ENCODE measurements around the gene HOPX. TPM values are rescaled to one million over a fixed set of nuclear protein-coding genes. Genes with fewer than 3 reads are reported as not detected.
"Not testable (repeated sequence)": the region's sequence is repeated elsewhere in the genome, so short reads cannot be mapped to it uniquely, and the experiment has no call there.

The HOPX gene, protein sequence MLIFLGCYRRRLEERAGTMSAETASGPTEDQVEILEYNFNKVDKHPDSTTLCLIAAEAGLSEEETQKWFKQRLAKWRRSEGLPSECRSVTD
- total RNA-seq (2014; rRNA removed; shearing (Covaris generic)) = not detected in 2 replicates
- not detected in 2 replicates for polyA plus RNA-seq (2015; cell fraction: cytosol; rRNA removed)
- polyA plus RNA-seq (2015; cell fraction: nucleus; rRNA removed) = not detected in 2 replicates

DNA sequence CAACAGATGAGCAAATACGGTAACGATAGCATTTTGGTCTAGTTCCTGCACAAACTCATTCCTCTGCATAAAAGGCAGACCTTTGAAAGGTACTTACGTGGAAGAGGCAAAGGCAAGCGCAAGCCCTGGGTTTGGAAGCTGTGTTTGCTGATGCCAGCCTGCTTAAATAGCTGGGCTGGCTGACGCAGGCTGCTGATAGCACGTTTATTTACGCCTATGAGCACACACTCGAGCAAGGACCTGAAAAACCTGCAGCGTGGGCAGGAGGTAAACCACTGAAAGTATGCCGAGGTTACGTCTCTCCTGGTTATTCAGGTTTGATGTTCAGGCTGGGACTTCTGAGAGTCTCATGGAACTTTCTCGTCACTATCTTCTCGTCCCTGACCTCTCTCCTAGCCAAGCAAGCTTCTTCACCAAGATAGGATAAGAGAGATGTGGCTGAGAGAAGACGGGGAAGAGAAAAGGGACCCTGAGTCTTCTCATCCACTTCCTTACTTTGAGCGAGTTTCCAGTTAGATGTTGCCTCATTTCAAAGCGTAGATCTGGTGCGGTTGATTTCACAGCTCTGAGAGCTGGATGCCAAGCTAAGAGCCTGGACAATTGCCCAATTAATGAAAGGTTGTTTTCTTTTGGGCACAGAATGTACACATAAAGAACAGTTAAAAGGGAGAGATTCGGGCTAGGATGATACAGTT lies at the start of gene HOPX:
HOPX (minus strand) TSS at position 139 of the 695 bp plus-strand sequence. CDS start 23,480 bp downstream, outside the sequence.
- DNase-seq (ENCODE audit: low read depth) = no peak

DNA sequence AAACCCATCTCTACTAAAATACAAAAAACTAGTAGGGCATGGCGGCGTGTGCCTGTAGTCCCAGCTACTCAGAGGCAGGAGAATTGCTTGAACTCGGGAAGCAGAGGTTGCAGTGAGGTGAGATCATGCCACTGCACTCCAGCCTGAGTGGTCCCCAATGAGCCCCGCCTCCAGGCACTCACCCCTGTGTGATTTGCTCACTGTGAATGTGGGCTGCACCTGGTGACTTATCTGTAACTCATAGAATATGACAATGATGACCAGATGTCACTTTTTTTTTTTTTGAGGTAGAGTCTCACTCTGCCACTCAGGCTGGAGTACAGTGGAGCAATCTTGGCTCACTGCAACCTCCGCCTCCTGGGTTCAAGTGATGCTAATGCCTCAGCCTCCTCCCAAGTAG lies 49.0 kb upstream of the HOPX start:
- no peak for DNase-seq (ENCODE audit: low read depth)

DNA sequence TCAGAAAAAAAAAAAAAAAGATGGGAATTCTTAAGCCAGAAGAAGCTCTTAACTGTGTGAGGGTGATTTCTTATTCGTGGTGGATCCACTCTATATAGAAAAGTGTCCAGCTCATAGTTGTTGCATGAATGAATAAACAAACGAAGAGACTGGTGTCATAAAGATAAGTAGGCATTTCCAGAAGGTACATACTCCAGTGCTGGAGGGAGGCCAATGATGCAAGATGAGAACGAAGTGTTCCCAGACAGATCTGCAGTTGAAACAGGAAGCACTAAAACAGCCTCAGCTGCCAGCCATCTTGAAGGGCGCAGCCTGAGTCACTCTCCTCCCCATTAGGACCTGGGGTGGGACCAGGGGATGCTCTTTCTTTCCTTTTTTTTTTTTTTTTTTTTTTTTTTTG lies 47.4 kb upstream of the HOPX start:
- DNase-seq (ENCODE audit: low read depth) = peak; percentile 67

- peak; percentile 34 for DNase-seq (ENCODE audit: low read depth)
Observed at GRCh38 chr4:56727150-56727549, 46.1 kb upstream of the HOPX start.

GRCh38 chr4:56726593-56726992 lies 45.5 kb upstream of the HOPX start:
- not testable (repeated sequence) for DNase-seq (ENCODE audit: low read depth)

DNA sequence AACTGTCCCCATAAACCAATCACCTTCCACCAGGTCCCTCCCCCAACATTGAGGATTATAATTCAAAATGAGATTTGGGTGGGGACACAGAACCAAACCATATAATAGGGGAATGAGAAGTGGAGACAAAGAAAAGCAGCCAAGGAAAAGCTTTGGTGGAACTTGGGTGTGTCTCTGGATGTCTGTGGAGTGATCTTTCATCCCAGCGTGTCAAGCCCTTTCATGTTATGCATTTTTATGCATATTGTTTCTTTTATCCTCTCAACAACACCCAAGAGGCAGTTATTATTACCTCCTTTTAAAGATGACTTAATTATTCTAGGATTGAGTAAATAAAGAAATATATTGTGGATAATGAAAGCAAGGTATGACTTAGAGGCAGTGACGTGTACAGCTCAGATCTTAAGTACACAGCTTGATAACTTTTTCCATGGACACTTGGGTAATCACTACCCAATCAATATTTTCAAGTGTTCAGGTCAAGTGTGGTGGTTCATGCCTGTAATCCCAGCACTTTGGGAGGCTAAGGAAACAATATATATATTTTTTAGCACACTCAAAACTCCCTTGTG lies 42.6 kb upstream of the HOPX start:
- DNase-seq (ENCODE audit: low read depth) = no peak

GRCh38 chr4:56723201-56723605 lies 42.1 kb upstream of the HOPX start:
- DNase-seq (ENCODE audit: low read depth) = peak; percentile 34

- DNase-seq (ENCODE audit: low read depth) = no peak
Observed at GRCh38 chr4:56708146-56708545, 27.1 kb upstream of the HOPX start.

DNA sequence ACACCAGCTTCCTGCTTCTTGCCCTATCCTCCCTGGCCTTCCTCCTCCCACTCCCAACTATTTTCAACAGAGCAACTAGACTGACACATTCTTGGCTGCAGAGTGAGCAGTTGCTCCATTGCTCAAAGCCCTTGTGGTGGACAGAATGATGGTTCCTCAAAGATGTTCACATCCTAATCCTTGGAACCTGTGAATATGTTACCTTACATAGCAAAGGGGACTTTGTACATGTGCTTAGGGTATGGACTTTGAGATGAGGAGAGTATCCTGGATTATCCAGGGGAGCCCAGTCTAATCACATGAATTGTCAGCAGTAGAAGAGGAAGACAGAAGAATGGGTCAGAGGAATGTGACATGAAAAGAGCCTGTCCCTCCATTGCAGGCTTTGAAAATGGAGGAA lies 24.9 kb upstream of the HOPX start:
- no peak for DNase-seq (ENCODE audit: low read depth)

DNA sequence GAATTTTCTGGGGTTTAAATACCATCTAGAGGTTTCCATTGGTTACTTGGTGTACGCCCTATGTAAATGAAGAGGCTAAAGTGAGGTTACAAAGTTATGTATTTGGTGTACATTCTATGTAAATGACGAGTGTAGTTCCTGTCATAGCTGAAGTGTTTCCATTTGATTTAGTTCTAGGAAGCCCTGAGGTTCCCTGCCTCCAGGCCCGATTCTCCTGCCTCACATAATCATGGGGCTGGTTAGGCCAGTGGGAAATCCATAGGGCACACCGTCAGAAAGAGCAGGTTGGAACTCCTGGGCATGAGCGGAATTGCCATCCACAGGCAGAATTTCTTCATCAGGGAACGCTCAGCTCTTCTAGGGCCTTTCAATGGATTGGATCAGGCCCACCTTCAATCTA lies 24.2 kb upstream of the HOPX start:
- DNase-seq (ENCODE audit: low read depth) = no peak

DNA sequence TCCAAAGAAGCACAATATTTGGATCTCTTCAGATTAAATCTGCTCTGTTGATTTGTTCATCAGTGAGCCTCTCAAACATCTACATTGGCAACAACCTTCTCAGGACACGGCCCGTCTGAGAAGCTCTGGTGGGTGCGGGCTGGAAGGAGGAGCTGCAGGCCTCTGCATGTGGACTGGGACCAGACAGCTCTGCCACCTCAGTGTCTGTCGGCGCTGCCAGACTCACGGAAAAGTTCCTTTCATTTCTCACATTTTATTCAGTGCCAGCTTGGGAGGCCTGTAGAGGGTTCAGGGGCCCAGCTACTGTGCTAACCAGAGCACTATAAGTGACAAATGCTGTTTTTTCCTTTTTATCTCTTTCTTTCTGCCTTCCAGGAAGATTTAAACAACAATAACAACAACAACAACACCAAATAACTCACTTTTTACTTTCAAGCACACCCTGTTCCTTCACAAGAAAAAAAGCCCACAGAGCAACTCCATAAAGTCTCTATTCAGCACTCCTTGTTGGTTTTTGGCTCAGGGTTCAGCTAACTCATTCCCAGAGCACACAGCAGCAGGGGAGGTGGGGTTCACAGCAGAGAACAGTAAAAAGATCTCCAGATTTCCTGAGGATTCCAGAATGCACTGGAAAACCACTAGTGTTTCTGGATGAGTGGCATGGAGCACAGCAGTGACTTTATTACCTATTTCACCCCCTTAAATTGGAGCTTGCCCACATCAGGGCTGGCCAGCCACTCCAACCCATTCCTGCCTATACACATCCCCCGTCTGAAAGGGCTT lies 23.2 kb upstream of the HOPX start:
- no peak for DNase-seq (ENCODE audit: low read depth)

GRCh38 chr4:56703378-56703777 lies 22.3 kb upstream of the HOPX start:
- no peak for DNase-seq (ENCODE audit: low read depth)

GRCh38 chr4:56701644-56702043 lies 20.5 kb upstream of the HOPX start:
- DNase-seq (ENCODE audit: low read depth) = no peak

- DNase-seq (ENCODE audit: low read depth) = no peak
Observed at GRCh38 chr4:56701161-56701480, 20.0 kb upstream of the HOPX start.

GRCh38 chr4:56699537-56700105 lies 18.5 kb upstream of the HOPX start:
- DNase-seq (ENCODE audit: low read depth) = no peak

DNA sequence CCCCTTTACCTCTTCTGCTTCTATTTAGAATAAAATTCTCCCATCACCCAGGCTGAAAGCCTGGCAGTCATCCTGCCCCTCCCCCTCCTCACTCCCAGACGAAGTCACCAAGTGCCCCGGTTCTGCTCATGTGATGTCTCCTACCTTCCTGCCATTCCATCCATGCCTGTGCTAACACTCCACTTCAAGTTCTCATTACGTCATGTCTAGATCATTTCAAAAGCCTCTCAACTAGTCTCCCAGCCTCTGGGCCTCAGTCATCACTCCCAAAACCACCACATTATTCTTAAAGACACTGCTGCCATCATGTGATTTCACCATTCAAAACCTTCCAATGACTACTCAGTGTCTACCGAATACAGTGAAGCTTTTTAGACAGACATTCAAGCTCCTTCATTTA lies 17.2 kb upstream of the HOPX start:
- no peak for DNase-seq (ENCODE audit: low read depth)

DNA sequence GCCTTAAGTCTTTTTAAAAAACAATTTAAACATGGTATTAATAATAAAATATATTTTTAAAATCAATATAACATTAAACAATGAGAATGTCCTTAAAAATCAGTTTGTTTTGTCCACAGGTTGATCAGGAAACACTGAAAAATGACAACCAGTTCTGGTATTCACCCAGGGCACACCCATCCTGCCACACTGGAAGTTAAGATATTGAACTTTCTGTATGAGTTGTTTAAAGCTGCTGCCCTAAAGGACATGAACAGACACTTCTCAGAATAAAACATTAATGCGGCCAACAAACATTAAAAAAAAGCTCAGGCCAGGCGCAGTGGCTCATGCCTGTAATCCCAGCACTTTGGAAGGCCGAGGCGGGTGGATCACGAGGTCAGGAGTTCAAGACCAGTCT lies 15.0 kb upstream of the HOPX start:
- no peak for DNase-seq (ENCODE audit: low read depth)

DNA sequence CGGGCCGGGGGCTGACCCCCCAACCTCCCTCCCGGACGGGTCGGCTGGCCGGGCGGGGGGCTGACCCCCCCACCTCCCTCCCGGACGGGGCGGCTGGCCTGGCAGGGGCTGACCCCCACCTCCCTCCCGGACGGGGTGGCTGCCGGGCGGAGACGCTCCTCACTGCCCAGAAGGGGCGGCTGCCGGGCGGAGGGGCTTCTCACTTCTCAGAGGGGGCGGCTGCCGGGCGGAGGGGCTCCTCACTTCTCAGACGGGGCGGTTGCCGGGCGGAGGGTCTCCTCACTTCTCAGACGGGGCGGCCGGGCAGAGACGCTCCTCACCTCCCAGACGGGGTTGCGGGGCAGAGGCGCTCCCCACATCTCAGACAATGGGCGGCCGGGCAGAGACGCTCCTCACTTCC lies 12.4 kb upstream of the HOPX start:
- DNase-seq (ENCODE audit: low read depth) = not testable (repeated sequence)

DNA sequence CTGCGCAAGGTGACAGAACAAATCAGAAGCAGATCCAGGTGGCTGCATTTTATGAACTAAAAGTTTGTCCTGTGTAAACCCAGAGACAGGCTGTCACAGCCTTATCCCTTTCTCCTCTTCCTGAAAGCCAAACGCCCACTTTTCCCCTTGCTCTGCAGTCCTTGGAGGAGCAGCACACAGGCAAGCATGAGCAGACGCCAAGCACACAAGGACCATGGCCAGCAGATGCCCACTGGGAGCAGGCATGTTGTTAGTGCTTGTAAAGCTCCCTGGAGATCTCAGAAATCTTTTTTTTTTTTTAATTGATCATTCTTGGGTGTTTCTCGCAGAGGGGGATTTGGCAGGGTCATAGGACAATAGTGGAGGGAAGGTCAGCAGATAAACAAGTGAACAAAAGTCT lies 11.5 kb upstream of the HOPX start:
- DNase-seq (ENCODE audit: low read depth) = no peak

DNA sequence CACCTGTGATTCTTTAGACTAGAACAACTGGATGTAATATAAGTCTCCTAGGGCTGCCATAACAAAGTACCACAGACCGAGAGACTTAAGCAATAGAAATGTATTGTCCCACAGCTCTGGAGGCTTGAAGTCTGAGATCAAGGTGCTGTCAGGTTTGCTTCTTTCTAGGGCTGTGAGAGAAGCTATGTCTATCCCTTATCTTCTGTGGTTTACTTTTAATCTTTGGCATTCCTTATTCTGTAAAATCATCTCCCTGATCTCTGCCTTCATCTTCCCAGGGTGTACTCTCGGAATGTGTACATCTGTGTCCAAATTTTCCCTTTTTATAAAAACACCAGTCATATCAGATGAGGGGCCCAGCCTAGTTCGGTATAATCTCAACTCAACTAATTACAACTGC lies 10.3 kb upstream of the HOPX start:
- DNase-seq (ENCODE audit: low read depth) = no peak

DNA sequence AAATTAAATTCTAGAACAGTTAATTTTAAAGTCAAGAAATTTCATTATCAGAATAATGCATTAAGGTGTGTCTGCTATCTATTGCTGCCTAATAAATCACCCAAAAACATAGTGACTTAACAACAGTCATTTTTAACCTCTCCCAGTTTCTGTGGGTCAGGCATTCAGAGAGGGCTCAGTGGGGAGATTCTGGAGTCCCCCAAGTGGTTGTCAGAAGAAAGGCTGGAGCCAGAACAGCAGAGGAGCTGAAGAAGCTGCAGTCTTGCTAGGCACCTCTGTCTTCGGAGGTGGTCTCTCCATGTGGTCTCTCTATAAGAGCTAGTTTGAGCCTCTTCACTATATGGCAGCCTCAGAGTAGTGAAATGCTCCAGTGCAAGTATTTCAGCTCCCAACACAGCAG lies 9.3 kb upstream of the HOPX start:
- DNase-seq (ENCODE audit: low read depth) = no peak

Measured in HT1080 (cell line).